ENCODE measurements around the gene WDR33. TPM values are rescaled to one million over a fixed set of nuclear protein-coding genes. Genes with fewer than 3 reads are reported as not detected.

WDR33 gene
- total and polyA plus RNA-seq, 2 of the 13 experiments (the other 11 are each of a cell fraction or from before 2014, with no cell fraction given), result 54.9 to 78.2 TPM

DNA sequence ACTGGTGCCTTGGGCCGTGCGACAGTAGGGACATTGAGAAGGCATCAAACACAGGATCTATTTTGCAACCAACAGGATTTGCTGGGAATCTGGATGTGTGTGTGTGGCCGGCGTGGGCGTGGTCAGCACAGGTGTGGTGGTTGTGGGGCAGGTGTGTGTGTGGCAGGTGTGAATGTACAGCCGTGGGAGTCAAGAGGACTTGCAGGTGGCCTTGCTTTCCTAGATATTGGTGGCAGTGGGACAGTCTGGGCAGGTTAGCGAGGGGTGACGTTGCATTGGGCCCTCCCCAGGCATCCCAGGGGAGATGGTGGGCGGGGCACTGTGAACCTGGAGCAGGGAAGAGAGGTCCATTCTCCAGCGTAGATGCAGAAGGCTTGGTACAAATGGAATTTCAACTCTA, 132.4 kb downstream of the WDR33 start:
- TF ChIP-seq ELF1 (CRISPR knock-in tag; IDR thresholded peaks at IDR 0.05) (no peak), NPAS2 (CRISPR knock-in tag; IDR thresholded peaks at IDR 0.05; ENCODE audit: borderline replicate concordance) (no peak), ZNF616 (CRISPR knock-in tag; IDR thresholded peaks at IDR 0.05; ENCODE audit: low read depth) (no peak), FOXJ3 (CRISPR knock-in tag; IDR thresholded peaks at IDR 0.05; ENCODE audit: borderline replicate concordance) (no peak), SAFB2 (CRISPR knock-in tag; IDR thresholded peaks at IDR 0.05; ENCODE audit: borderline replicate concordance, low read depth) (no peak), SOX13 (IDR thresholded peaks at IDR 0.05) (no peak), SOX13 (CRISPR knock-in tag; conservative IDR thresholded peaks at IDR 0.05 in 1 of 2, IDR thresholded peaks at IDR 0.05 in 1 of 2) (no peak), KMT2A (CRISPR knock-in tag; IDR thresholded peaks at IDR 0.05) (no peak)
- TF ChIP-seq, protein P1, sequence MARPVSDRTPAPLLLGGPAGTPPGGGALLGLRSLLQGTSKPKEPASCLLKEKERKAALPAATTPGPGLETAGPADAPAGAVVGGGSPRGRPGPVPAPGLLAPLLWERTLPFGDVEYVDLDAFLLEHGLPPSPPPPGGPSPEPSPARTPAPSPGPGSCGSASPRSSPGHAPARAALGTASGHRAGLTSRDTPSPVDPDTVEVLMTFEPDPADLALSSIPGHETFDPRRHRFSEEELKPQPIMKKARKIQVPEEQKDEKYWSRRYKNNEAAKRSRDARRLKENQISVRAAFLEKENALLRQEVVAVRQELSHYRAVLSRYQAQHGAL (CRISPR knock-in tag; IDR thresholded peaks at IDR 0.05; ENCODE audit: not compliant biosample characterization), result no peak
- TF ChIP-seq, protein P2, sequence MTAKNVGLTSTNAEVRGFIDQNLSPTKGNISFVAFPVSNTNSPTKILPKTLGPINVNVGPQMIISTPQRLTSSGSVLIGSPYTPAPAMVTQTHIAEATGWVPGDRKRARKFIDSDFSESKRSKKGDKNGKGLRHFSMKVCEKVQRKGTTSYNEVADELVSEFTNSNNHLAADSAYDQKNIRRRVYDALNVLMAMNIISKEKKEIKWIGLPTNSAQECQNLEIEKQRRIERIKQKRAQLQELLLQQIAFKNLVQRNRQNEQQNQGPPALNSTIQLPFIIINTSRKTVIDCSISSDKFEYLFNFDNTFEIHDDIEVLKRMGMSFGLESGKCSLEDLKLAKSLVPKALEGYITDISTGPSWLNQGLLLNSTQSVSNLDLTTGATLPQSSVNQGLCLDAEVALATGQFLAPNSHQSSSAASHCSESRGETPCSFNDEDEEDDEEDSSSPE (CRISPR knock-in tag; IDR thresholded peaks at IDR 0.05), result no peak
- TF ChIP-seq, protein P3, sequence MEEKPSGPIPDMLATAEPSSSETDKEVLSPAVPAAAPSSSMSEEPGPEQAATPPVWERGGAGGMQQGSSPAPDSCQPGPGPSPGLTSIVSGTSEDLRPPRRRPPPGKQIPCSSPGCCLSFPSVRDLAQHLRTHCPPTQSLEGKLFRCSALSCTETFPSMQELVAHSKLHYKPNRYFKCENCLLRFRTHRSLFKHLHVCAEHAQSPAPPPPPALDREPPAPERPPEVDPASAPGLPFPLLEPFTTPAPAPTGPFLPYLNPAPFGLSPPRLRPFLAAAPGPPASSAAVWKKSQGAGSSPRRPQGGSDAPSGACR (CRISPR knock-in tag; IDR thresholded peaks at IDR 0.05), result no peak
- in situ Hi-C loops (cut with HindIII; ENCODE audit: extremely low pct_ligation_motif_present, low pct_unique_long_range_greater_than_20kb), result no loop called here
- ATAC-seq, result no peak
- Histone ChIP-seq H3K9ac (ENCODE audit: insufficient read depth, low read depth, low read length) (no peak overlapping the region), H3K36me3 (replicated peaks in 1 of 2; ENCODE audit: control insufficient read depth in 1 of 2, insufficient read depth in 2 of 2, low read length in 2 of 2) (no peaks in the 10 kb centered on the region), H3K4me2 (ENCODE audit: low read depth, low read length) (no peak overlapping the region), H3K27ac (ENCODE audit: extremely low read length, insufficient read depth, low read length) (no peak overlapping the region), H3K9me3 (ENCODE audit: low read length) (no peaks in the 10 kb centered on the region), H3K27me3 (ENCODE audit: control insufficient read depth in 1 of 2, insufficient read depth in 2 of 2, low read length in 2 of 2) (peaks cover 20 to 84% of the 10 kb centered on the region in 2 experiments), H4K20me1 (ENCODE audit: insufficient read depth, low read length) (no peaks in the 10 kb centered on the region; the same call in 1 of the 2 replicates), H3K4me1 (ENCODE audit: insufficient read depth, low read length) (peaks cover 27% of the 10 kb centered on the region), H2AFZ (ENCODE audit: low read length) (no peak overlapping the region), H3K79me2 (ENCODE audit: insufficient read depth, low read length) (no peaks in the 10 kb centered on the region), H3K4me3 (replicated peaks in 1 of 3; ENCODE audit: insufficient read depth in 1 of 3, low read depth in 2 of 3, low read length in 3 of 3) (no peak overlapping the region)
- FAIRE-seq, result no peak
- intact Hi-C loops (cut with micrococcal nuclease; ENCODE audit: unreplicated experiment), result no loop called here
- WGBS (ENCODE audit: low lambda C conversion rate), result 27% methylated on average over 10 of the region's 10 CpGs
- CTCF ChIA-PET (ENCODE audit: low intra/inter-chr PET ratio, low total read pairs), result no interaction called here
- no peak for DNase-seq (ENCODE audit: low spot score)
- POLR2A ChIA-PET, result no interaction called here
- no TSS peak for BruUV-seq (replicated peaks)
